HepG2 (cell line): ENCODE measurements around the gene ESRRB. TPM values are rescaled to one million over a fixed set of nuclear protein-coding genes. Genes with fewer than 3 reads are reported as not detected.

Experiments
- ATAC-seq: fragments of 200-7000 bp; cut with Tn5 transposase; 3 replicates; pipeline ENCODE4 v1.9.1; 2020; ENCODE audit warnings: mild to moderate bottlenecking, moderate library complexity
- BruUV-seq: library from RNA; stranded (reverse); fragments of 400-500 nt; replicated peaks from 2 replicates; lab custom pipeline; 2021; lab: Mats Ljungman, UMichigan
- CTCF ChIA-PET: fragments of 300-600 bp; formaldehyde crosslinking; extraction: SDS; loops from one replicate; lab custom pipeline; 2021; ENCODE audit warnings: low total read pairs, inconsistent platforms, low intra/inter-chr PET ratio; lab: Yijun Ruan, JAX
- POLR2A ChIA-PET: fragments of 350-600 bp; sonication (Branson Sonifier 250); formaldehyde crosslinking; loops from one replicate; lab custom pipeline; 2020; ENCODE audit warnings: antibody characterized with exemption, inconsistent platforms; lab: Yijun Ruan, JAX
- DNase-seq: peaks from one replicate; pipeline ENCODE4 v3.0.0-alpha.2; 2015; ENCODE audit warnings: low spot score
- FAIRE-seq: peaks from 3 replicates; lab custom pipeline; 2011; peaks lifted over from hg19 to GRCh38; lab: Jason Lieb, UNC
- H2AFZ ChIP-seq: one replicate; pipeline ENCODE4 v1.6.1; 2011; ENCODE audit warnings: low read length, inconsistent platforms
- H3K27ac ChIP-seq: fragments of 300-600 bp; 3 replicates; pipeline ENCODE4 v1.8.0; 2011; ENCODE audit warnings: mixed run types, mild to moderate bottlenecking, mixed read lengths, low read length, inconsistent platforms; ENCODE audit not compliant: insufficient read depth; ENCODE audit errors: extremely low read length
- H3K27me3 ChIP-seq, 2 experiments: fragments of 200-600 bp in 1 of 2; 2 replicates in 1 of 2; 3 replicates in 1 of 2; pipeline versions ENCODE4 v1.6.0 to v1.8.0; 2011; ENCODE audit warnings: low read length in 2 of 2, mild to moderate bottlenecking in 2 of 2, moderate library complexity in 2 of 2, inconsistent platforms in 1 of 2; ENCODE audit not compliant: insufficient read depth in 2 of 2, control insufficient read depth in 1 of 2
- H3K36me3 ChIP-seq, 2 experiments: fragments of 200-600 bp in 1 of 2; replicated peaks in 1 of 2; 2 replicates in 1 of 2; 3 replicates in 1 of 2; pipeline versions ENCODE4 v1.5.1 to v1.8.0; 2011; ENCODE audit warnings: low read length in 2 of 2, inconsistent platforms in 1 of 2; ENCODE audit not compliant: insufficient read depth in 2 of 2, control insufficient read depth in 1 of 2
- H3K4me1 ChIP-seq: 2 replicates; pipeline ENCODE4 v1.5.1; 2012; ENCODE audit warnings: low read length, inconsistent platforms; ENCODE audit not compliant: insufficient read depth
- H3K4me2 ChIP-seq: 2 replicates; pipeline ENCODE4 v1.6.0; 2011; ENCODE audit warnings: low read depth, low read length, inconsistent platforms
- H3K4me3 ChIP-seq, 3 experiments: fragments of 200-600 bp in 1 of 3; sonication (generic), shearing (Covaris generic) in 1 of 3; replicated peaks in 1 of 3; 2 replicates each; pipeline ENCODE4 v1.5.1; 2011 to 2016; ENCODE audit warnings: low read length in 3 of 3, inconsistent platforms in 2 of 3, low read depth in 2 of 3, mild to moderate bottlenecking in 2 of 3, control low read depth in 1 of 3, mixed read lengths in 1 of 3; ENCODE audit not compliant: insufficient read depth in 1 of 3
- H3K79me2 ChIP-seq: one replicate; pipeline ENCODE4 v1.6.1; 2011; ENCODE audit warnings: low read length, inconsistent platforms; ENCODE audit not compliant: insufficient read depth
- H3K9ac ChIP-seq: 2 replicates; pipeline ENCODE4 v1.6.0; 2011; ENCODE audit warnings: mild to moderate bottlenecking, low read depth, low read length, inconsistent platforms; ENCODE audit not compliant: insufficient read depth
- H3K9me3 ChIP-seq: 2 replicates; pipeline ENCODE4 v1.5.1; 2012; ENCODE audit warnings: mild to moderate bottlenecking, low read length
- H4K20me1 ChIP-seq: 2 replicates; pipeline ENCODE4 v1.6.0; 2011; ENCODE audit warnings: inconsistent platforms, mild to moderate bottlenecking, low read length, moderate library complexity; ENCODE audit not compliant: insufficient read depth
- FOXM1 ChIP-seq: sonication (generic); formaldehyde crosslinking; IDR thresholded peaks from 2 replicates; pipeline ENCODE4 v1.5.0; 2020; ENCODE audit warnings: missing genetic modification reagents
- FOXO4 ChIP-seq: sonication (generic); formaldehyde crosslinking; conservative IDR thresholded peaks from 2 replicates; pipeline ENCODE4 v1.8.1; 2023; ENCODE audit warnings: missing genetic modification reagents
- GATA4 ChIP-seq: sonication (generic); IDR thresholded peaks from 2 replicates; pipeline ENCODE4 v1.6.1; 2016; ENCODE audit warnings: antibody characterized with exemption, low read depth, borderline replicate concordance
- NFE2L2 ChIP-seq: fragments of 150-350 bp; IDR thresholded peaks from 2 replicates; pipeline ENCODE4 v1.6.1; 2014; ENCODE audit warnings: low read length
- NFIB ChIP-seq: sonication (generic); formaldehyde crosslinking; IDR thresholded peaks from 2 replicates; pipeline ENCODE4 v1.9.0; 2021; ENCODE audit warnings: missing genetic modification reagents, mild to moderate bottlenecking, borderline replicate concordance
- NFIC ChIP-seq: IDR thresholded peaks from 2 replicates; pipeline ENCODE4 v1.6.1; 2012; ENCODE audit warnings: mild to moderate bottlenecking, low read length, inconsistent platforms
- PHB2 ChIP-seq: fragments of 450-650 bp; IDR thresholded peaks from 2 replicates; pipeline ENCODE4 v1.6.1; 2018; ENCODE audit not compliant: partially characterized antibody
- PRMT3 ChIP-seq: sonication (generic); formaldehyde crosslinking; IDR thresholded peaks from 2 replicates; pipeline ENCODE4 v1.8.1; 2022; ENCODE audit warnings: low read depth, mild to moderate bottlenecking, moderate library complexity, missing genetic modification reagents, borderline replicate concordance
- SRY ChIP-seq: sonication (generic); formaldehyde crosslinking; IDR thresholded peaks from 2 replicates; pipeline ENCODE4 v1.8.0; 2022; ENCODE audit warnings: mild to moderate bottlenecking, missing genetic modification reagents
- ZBTB49 ChIP-seq: sonication (generic); formaldehyde crosslinking; IDR thresholded peaks from 2 replicates; pipeline ENCODE4 v1.4.0; 2020; ENCODE audit warnings: missing genetic modification reagents, borderline replicate concordance
- ZNF12 ChIP-seq: sonication (generic); formaldehyde crosslinking; IDR thresholded peaks from 2 replicates; pipeline ENCODE4 v1.5.0; 2020; ENCODE audit warnings: missing genetic modification reagents
- ZNF546 ChIP-seq: sonication (generic); formaldehyde crosslinking; conservative IDR thresholded peaks from 2 replicates; pipeline ENCODE4 v1.8.1; 2023; ENCODE audit warnings: mild to moderate bottlenecking, missing genetic modification reagents
- ZNF709 ChIP-seq: sonication (generic); formaldehyde crosslinking; IDR thresholded peaks from 2 replicates; pipeline ENCODE4 v1.5.0; 2020; ENCODE audit warnings: mild to moderate bottlenecking, missing genetic modification reagents
- ZNF75D ChIP-seq: sonication (generic); formaldehyde crosslinking; IDR thresholded peaks from 2 replicates; pipeline ENCODE4 v1.8.1; 2023; ENCODE audit warnings: missing genetic modification reagents, mild to moderate bottlenecking, borderline replicate concordance
- WGBS: methylation state at CpG from one replicate; pipeline ENCODE4 v1.1.6; 2017; ENCODE audit warnings: low lambda C conversion rate; 5-methylcytosine and 5-hydroxymethylcytosine counted together
- in situ Hi-C: cut with HindIII; loops from 2 replicates; pipeline ENCODE4 v1.10.0; 2017; ENCODE audit warnings: low pct_unique_long_range_greater_than_20kb; ENCODE audit not compliant: extremely low pct_ligation_motif_present
- intact Hi-C: fragments of 100-400 bp; cut with micrococcal nuclease; formaldehyde crosslinking; loops from one replicate; pipeline ENCODE4 v1.10.0; 2022; ENCODE audit not compliant: unreplicated experiment
- polyA plus RNA-seq, 8 experiments: library from polyadenylated mRNA; depleted of rRNA in 3 of 8; stranded (reverse) in 7 of 8; unstranded in 1 of 8; fragments of >200 nt; fragmentation: Illumina TruSeq in 4 of 8; extraction: Trizol in 4 of 8; gene quantifications; 2 replicates each; pipeline versions ENCODE4 v1.2.1 to v1.2.3, GENCODE V29; 2011 to 2016; ENCODE audit warnings: low read depth in 4 of 8, missing spikeins in 1 of 8, mixed read lengths in 1 of 8; ENCODE audit not compliant: insufficient read depth in 1 of 8
- total RNA-seq, 5 experiments: library from RNA; depleted of rRNA; stranded (reverse); fragments of >200 nt; fragmentation: Illumina TruSeq; extraction: Trizol; gene quantifications; 2 replicates each; pipeline ENCODE4 v1.2.3, GENCODE V29; 2016; ENCODE audit warnings: low read depth in 1 of 5

ESRRB gene
- total and polyA plus RNA-seq, 2 of the 13 experiments (the other 11 are each of a cell fraction or from before 2014, with no cell fraction given), result 0.04 to 0.33 TPM

GRCh38 chr14:76371066-76371465, 4.9 kb upstream of the ESRRB start:
- Histone ChIP-seq H3K4me3 (no peak overlapping the region), H4K20me1 (no peaks in the 10 kb centered on the region), H3K27ac (no peak overlapping the region), H3K4me2 (no peak overlapping the region), H3K9me3 (no peaks in the 10 kb centered on the region), H2AFZ (no peak overlapping the region), H3K9ac (no peak overlapping the region), H3K79me2 (no peaks in the 10 kb centered on the region), H3K4me1 (no peaks in the 10 kb centered on the region), H3K27me3 (peaks cover 6 to 12% of the 10 kb centered on the region in 2 experiments), H3K36me3 (no peaks in the 10 kb centered on the region)
- DNase-seq (no peak), ATAC-seq (no peak), FAIRE-seq (no peak)
- BruUV-seq, result no TSS peak
- in situ Hi-C loops, result no loop called here
- ChIA-PET CTCF (no interaction called here), POLR2A (no interaction called here)
- TF ChIP-seq FOXM1 (no peak), FOXO4 (no peak), SRY (CRISPR knock-in tag) (no peak), ZNF709 (CRISPR knock-in tag) (no peak)
- intact Hi-C loops, result no loop called here
- 67% methylated on average over 3 of the region's 7 CpGs for WGBS

GRCh38 chr14:76373456-76373855, 2.5 kb upstream of the ESRRB start:
- Histone ChIP-seq H3K79me2 (no peaks in the 10 kb centered on the region), H3K27me3 (peaks cover 4 to 34% of the 10 kb centered on the region in 2 experiments; a peak in 4 of 5 replicates), H3K4me3 (no peak overlapping the region), H4K20me1 (no peaks in the 10 kb centered on the region), H3K4me1 (no peaks in the 10 kb centered on the region), H3K9ac (no peak overlapping the region), H3K36me3 (no peaks in the 10 kb centered on the region), H3K4me2 (no peak overlapping the region), H2AFZ (no peak overlapping the region), H3K9me3 (no peaks in the 10 kb centered on the region), H3K27ac (no peak overlapping the region)
- in situ Hi-C loops (no loop called here), intact Hi-C loops (no loop called here)
- no peak for FAIRE-seq
- ATAC-seq, result peak; percentile 43; the same call in 2 of the 3 replicates
- no peak for DNase-seq
- CTCF ChIA-PET, result no interaction called here
- POLR2A ChIA-PET, result no interaction called here
- WGBS, result 22% methylated on average over 3 of the region's 3 CpGs
- BruUV-seq, result no TSS peak
- no peak for TF ChIP-seq PHB2
- TF ChIP-seq PRMT3 (CRISPR knock-in tag), result no peak
- TF ChIP-seq NFIB, result no peak
- TF ChIP-seq ZBTB49, result no peak
- TF ChIP-seq NFE2L2, result no peak
- TF ChIP-seq ZNF75D (CRISPR knock-in tag), result no peak
- no peak for TF ChIP-seq ZNF12 (CRISPR knock-in tag)
- TF ChIP-seq NFIC, result no peak
- TF ChIP-seq ZNF546 (CRISPR knock-in tag), result no peak
- TF ChIP-seq GATA4, result no peak
